IPS-18c (cell line): ENCODE measurements around the gene HSD17B10.
A peak's percentile ranks its signal among the peaks of the same experiment; 100 is the strongest.
"Not testable (repeated sequence)": the region's sequence is repeated elsewhere in the genome, so short reads cannot be mapped to it uniquely, and the experiment has no call there.

ENCODE experiments used
- H3K4me3 ChIP-seq: 2 replicates; pipeline ENCODE4 v1.7.0; 2013; ENCODE audit warnings: low read depth, mild to moderate bottlenecking, low read length, moderate library complexity; ENCODE audit not compliant: insufficient read depth
- H3K9me3 ChIP-seq: one replicate; pipeline ENCODE4 v1.6.1; 2013; ENCODE audit warnings: mild to moderate bottlenecking, low read length, moderate library complexity; ENCODE audit not compliant: control insufficient read depth, insufficient read depth

The HSD17B10 gene

GRCh38 chrX:53440621-53441517 is 6.7 kb upstream of the HSD17B10 start:
- H3K4me3 ChIP-seq = peak overlapping the region; percentile 55
- H3K9me3 ChIP-seq = no peaks in the 10 kb centered on the region

DNA sequence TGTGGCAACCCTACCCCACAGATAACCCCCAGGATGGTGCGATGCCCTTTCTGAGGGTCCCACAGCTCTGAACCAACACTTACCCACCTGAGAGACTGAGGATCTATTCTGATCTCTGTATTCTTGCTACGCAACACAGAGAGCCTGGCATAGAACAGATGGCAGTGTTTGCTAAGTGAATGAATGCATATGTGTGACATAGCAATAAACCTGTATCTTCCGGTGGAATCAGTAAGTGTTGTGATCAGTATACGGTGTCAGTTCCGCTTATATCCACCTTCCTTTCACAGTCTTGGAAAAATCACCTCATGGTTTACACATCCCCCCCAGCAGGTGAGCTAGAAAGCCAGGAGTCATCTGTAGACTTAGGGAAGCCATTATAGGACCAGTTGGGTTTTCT is 5.9 kb upstream of the HSD17B10 start:
- no peak overlapping the region; the same call in 1 of the 2 replicates for H3K4me3 ChIP-seq
- H3K9me3 ChIP-seq = no peaks in the 10 kb centered on the region

GRCh38 chrX:53438832-53439230 is 4.7 kb upstream of the HSD17B10 start:
- Histone ChIP-seq H3K4me3 (no peak overlapping the region), H3K9me3 (no peaks in the 10 kb centered on the region)

DNA sequence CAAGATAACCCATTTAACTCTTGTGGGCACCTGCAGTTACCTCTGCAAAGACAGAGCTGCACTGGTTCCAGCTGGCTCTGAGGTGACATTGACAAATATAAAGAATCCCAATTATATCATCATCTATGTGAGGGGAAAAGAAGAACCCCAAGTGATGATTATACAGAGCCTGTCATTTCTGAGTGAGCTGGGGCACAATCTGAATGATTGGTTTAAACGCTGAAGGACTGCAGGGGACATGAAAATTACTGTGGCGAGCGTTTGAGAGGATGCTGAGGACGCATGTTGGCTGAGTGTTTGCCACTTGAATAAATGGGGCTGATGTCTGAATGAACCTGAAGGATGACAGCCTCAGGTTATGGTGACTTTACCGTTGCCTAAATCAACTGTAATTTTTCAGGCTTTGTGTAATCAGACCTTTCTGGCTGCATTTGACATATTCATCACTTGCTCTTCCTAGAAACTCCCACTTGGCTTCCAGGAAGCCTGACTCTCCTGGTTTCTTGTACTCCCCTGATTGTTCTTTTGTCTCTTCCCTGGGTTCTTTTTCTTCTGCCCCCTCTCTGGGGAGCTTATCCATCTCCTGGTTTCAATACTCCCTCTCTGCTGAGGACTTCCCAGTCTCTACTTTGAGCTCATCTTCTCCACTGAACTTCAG is 4.1 kb upstream of the HSD17B10 start:
- no peaks in the 10 kb centered on the region for H3K9me3 ChIP-seq
- no peak overlapping the region for H3K4me3 ChIP-seq

DNA sequence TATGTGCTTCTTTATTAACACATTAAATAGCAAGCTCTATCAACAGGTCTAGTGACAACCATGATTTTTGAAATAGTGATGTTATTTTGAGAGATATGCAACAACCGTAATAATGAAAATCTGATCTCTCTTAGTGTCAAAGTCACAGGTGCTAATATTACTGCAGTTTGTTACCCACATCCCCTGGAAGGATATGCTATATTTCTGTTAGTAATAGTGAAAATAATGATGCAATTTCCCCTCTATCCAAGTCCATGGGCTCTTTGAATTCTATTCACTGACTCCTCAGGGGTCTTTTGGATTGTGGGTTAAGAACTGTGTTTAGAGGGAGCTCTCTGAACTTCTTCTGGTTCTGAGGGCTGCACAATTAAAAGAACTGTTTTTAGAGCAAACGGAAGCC is 3.0 kb upstream of the HSD17B10 start:
- Histone ChIP-seq H3K9me3 (no peaks in the 10 kb centered on the region), H3K4me3 (no peak overlapping the region)

GRCh38 chrX:53435997-53436396 is 1.8 kb upstream of the HSD17B10 start:
- peaks cover 2% of the 10 kb centered on the region for H3K9me3 ChIP-seq
- no peak overlapping the region for H3K4me3 ChIP-seq

GRCh38 chrX:53430231-53430630 is 3.9 kb downstream of the HSD17B10 start:
- H3K9me3 ChIP-seq = peaks cover 2% of the 10 kb centered on the region
- H3K4me3 ChIP-seq = no peak overlapping the region

DNA sequence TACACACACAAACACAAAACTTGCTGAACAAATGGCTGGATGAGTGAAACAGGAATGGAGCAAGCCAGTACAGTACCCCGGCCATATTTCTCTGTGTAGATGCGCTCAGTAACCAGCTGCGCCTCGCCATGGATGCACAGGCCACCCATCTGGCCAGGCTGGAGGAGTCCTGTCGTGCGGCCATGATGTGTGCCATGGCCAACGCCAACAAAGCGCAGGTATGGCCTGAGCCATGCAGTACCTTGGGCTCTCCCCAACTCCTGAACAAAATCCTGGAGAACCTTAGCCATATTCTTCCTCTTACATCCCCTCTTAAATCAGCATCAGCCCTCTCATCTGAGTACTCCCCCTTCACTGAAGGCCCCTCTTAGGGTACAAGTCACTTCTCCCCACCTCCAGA is 4.4 kb downstream of the HSD17B10 start:
- Histone ChIP-seq H3K4me3 (no peak overlapping the region), H3K9me3 (peaks cover 2% of the 10 kb centered on the region)

- H3K9me3 ChIP-seq = no peaks in the 10 kb centered on the region
- peak within 1 kb of the TSS; percentile 81 for H3K4me3 ChIP-seq
These were observed 11.3 kb downstream of the HSD17B10 start, which contains the start of gene RIBC1 for GRCh38 chrX:53422861-53423306. Gene RIBC1 (plus strand): TSS chrX:53422873. CDS start chrX:53426277, 3,404 bp downstream.

DNA sequence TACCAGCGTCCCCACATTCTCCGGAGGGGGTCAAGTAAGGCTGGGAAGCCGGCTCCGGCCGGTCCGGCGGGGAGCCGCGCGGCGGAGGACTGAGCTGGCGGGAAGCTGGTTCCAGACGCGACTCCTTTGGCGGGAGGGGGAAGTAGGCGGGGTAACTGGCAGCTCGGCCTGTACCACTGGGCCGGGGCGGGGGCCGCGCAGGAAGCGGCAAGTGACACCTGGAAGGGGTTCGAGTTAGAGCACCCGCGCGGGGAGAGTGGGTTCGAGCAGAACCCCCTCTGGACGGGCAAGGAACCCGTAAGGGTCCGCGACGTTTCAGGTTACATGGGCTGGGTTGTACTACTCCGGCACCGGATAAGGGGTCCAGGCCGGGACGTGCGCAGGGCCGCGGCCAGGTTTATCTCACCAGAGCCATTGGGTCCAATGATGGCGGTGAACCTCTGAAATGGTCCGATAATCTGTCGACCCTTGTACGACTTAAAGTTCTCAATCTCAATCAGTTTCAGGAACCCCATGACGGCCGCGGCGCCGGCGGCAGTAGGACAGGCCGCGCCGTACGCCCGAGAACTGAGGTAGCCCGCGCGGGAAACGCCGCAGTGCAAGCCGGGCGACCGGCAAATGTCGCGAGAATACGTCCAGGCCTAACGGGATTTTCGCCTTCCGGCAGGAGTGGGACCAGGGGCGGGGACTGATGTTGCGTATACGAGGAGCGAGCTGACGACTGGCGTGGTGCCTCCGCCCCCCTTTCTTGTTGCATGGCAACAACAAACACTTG is 11.9 kb downstream of the HSD17B10 start, which contains the start of gene SMC1A:
Gene SMC1A (minus strand): TSS at position 569 of the 775 bp plus-strand sequence. CDS start 54 bp downstream, at position 515.
- Histone ChIP-seq H3K9me3 (no peaks in the 10 kb centered on the region), H3K4me3 (peak within 1 kb of the TSS; percentile 81)

GRCh38 chrX:53421772-53422085 is 12.4 kb downstream of the HSD17B10 start:
- Histone ChIP-seq H3K4me3 (peak overlapping the region; percentile 81), H3K9me3 (no peaks in the 10 kb centered on the region)

DNA sequence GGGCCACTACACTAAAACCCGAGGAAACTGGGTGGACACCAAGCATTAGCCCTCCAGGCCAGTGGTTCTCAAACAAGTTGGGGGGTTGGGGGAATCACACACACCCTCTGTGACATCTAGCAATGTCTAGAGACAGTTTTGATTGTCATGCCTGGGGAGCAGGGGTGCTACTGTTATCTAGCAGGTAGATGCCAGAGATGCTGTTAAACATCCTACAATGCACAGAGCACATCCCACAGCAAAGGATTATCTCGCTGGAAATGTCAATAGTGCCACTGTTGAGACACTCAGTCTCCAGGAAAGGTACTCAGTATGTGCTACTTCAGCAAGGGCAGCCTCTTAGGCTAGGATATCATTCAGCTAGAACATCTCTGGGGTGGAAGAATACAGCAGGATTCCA is 13.0 kb downstream of the HSD17B10 start:
- no peaks in the 10 kb centered on the region for H3K9me3 ChIP-seq
- peak overlapping the region; percentile 81 for H3K4me3 ChIP-seq

DNA sequence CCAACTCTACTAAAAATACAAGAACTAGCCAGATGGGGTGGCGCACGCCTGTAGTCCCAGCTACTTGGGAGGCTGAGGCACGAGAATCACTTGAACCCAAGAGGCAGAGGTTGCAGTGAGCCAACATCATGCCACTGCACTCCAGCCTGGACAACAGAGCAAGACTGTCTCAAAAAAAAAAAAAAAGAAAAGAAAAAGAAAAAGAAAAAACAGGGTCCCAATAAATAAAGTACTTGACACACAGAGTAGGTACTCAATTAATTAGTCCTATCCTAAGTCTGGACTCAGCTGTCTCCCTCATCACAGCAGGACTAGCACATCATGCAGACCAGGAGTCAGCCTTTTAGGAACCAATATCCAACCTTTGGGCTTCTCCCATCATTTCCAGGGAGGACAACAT is 13.8 kb downstream of the HSD17B10 start:
- not testable (repeated sequence) for H3K9me3 ChIP-seq
- peak overlapping the region; percentile 81; the same call in 1 of the 2 replicates for H3K4me3 ChIP-seq

DNA sequence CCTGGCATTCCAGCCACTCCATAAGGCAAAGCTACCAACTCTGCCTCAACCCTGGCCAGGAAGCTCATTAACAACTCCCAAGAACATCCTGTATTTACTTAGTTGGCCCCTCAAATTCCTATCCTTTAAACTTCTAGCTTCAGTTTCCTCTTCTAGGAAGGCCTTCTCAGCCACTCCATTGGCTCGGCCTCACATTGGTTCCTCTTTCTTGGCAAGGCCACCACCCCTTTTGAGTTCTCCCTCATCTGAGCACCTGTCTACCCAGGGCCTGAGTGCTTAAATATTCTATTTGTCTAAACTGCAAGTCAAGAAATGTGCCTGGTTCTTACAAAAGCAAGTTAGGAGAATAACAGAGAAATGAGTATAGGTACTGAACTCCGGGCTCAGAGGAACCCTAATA is 21.7 kb downstream of the HSD17B10 start:
- Histone ChIP-seq H3K4me3 (no peak overlapping the region), H3K9me3 (no peaks in the 10 kb centered on the region)

DNA sequence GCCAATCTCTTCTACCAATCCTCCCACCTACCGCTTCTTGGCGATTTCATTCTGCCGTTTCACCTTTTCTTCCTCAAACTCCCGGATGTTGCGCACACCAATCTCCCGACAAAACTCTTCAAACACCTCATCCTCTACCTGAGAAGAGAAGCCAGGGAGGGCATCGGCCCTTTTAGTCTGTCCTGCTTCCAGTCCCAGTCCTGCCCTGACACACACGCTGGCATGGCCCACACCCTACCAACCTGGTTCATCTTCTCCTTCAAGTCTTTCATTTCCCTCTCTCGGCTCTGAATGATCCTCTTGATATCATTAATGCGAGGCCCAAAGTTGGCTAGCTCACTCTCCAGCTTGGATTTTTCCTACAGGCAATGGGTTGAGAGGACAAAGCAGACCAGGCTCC is 30.6 kb downstream of the HSD17B10 start:
- no peak overlapping the region for H3K4me3 ChIP-seq
- H3K9me3 ChIP-seq = no peaks in the 10 kb centered on the region

- Histone ChIP-seq H3K9me3 (no peaks in the 10 kb centered on the region), H3K4me3 (no peak overlapping the region)
These were observed 36.0 kb downstream of the HSD17B10 start for GRCh38 chrX:53398216-53398615.

DNA sequence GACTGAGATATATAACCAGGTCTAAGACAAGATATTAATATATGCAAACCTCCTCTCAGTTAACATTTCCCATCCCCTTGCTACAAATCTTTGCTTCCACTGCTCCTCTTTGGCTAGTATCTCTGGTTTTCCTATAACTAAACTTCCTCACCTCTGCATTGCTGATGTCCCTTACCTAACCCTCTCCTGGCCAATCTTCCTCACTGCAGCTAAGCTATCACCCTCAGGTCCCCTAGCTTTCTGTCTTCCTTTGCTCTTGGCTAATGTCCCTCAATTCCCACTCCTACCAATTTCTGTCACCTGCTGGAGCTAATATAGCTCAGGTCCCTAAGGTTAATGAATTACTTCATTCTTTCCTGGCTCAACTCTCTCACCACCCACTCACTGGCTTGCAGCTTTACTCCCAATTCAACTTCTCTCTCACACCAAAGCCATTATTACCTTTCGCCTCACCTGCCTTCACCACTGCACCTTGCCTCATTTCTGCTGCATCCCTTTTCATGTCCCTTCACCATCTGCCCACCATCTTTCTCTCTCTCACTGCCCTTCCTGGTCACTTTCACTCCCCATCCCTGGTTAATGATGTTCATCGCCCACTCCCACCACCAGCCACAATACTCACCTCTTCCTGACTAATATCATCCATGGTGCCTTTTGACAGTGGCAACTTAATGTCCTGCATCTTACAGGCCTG is 38.4 kb downstream of the HSD17B10 start:
- H3K9me3 ChIP-seq = no peaks in the 10 kb centered on the region
- H3K4me3 ChIP-seq = no peak overlapping the region
